Prostate gland (tissue), 1 donor: ENCODE results near the gene COLEC11.

ENCODE experiments used
- POLR2A ChIP-seq: fragments of 450-650 bp; IDR thresholded peaks from one replicate; pipeline ENCODE4 v1.6.1; 2016; ENCODE audit warnings: antibody characterized with exemption, mild to moderate bottlenecking
- POLR2AphosphoS5 ChIP-seq: sonication (generic); formaldehyde crosslinking; IDR thresholded peaks from one replicate; pipeline ENCODE4 v1.6.1; 2017; ENCODE audit warnings: antibody characterized with exemption

DNA sequence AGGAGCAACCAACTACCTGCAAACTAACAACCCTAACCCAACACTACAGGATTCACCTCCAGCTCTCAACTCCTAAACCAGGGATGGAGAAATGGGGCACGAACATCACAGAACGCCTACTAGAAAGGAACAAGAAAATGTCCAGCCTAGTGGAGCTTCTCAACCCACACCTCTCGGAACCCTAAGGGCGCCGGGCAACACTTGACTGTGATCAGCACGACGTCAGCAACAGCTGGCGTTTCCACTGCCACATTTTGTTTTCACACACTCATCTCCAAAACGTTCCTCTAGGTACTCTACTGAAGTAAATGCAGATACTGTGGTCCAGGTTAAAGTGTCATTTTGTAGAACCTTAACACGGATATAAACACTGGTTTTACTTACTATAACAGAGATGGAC is 41.0 kb upstream of the COLEC11 start:
- no peak for TF ChIP-seq POLR2AphosphoS5
- TF ChIP-seq POLR2A: no peak
